K562 (cell line): Measurements from ENCODE around the gene PRRC2A. TPM values are rescaled to one million over a fixed set of nuclear protein-coding genes. Genes with fewer than 3 reads are reported as not detected.

Experiments
- CREB1 ChIP-seq, 2 experiments: sonication (generic) in 1 of 2; formaldehyde crosslinking in 1 of 2; IDR thresholded peaks; 2 replicates each; pipeline versions ENCODE4 v1.6.1 to v1.8.0; 2012 to 2022; ENCODE audit warnings: inconsistent platforms in 1 of 2, mild to moderate bottlenecking in 1 of 2, missing genetic modification reagents in 1 of 2, moderate library complexity in 1 of 2
- DACH1 ChIP-seq: fragments of 450-650 bp; IDR thresholded peaks from 2 replicates; pipeline ENCODE4 v1.6.1; 2018; ENCODE audit not compliant: partially characterized antibody
- FOXP4 ChIP-seq: sonication (generic); formaldehyde crosslinking; IDR thresholded peaks from 2 replicates; pipeline ENCODE4 v1.8.0; 2022; ENCODE audit warnings: mild to moderate bottlenecking, missing genetic modification reagents, borderline replicate concordance
- HINFP ChIP-seq: fragments of 450-650 bp; conservative IDR thresholded peaks from 2 replicates; pipeline ENCODE4 v1.6.1; 2016; ENCODE audit warnings: missing genetic modification characterization, low read depth, mild to moderate bottlenecking, control low read depth, missing compliant biosample characterization
- REST ChIP-seq, 2 experiments: fragments of 450-650 bp; formaldehyde crosslinking in 1 of 2; IDR thresholded peaks; 2 replicates each; pipeline versions ENCODE4 v1.4.0 to v1.6.1; 2014 to 2020; ENCODE audit warnings: mild to moderate bottlenecking in 2 of 2, borderline replicate concordance in 1 of 2, low read depth in 1 of 2
- SMARCA4 ChIP-seq: fragments of 450-650 bp; IDR thresholded peaks from 2 replicates; pipeline ENCODE4 v1.6.1; 2016
- SPI1 ChIP-seq: IDR thresholded peaks from 2 replicates; pipeline ENCODE4 v1.6.1; 2011; ENCODE audit warnings: low read depth, low read length, control low read depth, borderline replicate concordance
- TBP ChIP-seq: optimal IDR thresholded peaks from 2 replicates; pipeline ENCODE3; 2011; ENCODE audit warnings: low read depth, low read length, improper control_type of control experiment
- TEAD1 ChIP-seq, 2 experiments: fragments of 450-650 bp in 1 of 2; sonication (generic) in 1 of 2; formaldehyde crosslinking; IDR thresholded peaks; 2 replicates each; pipeline versions ENCODE4 v1.4.0 to v1.8.0; 2020 to 2022; ENCODE audit warnings: mild to moderate bottlenecking in 2 of 2, missing genetic modification reagents in 1 of 2
- TRIM25 ChIP-seq: fragments of 450-650 bp; IDR thresholded peaks from 2 replicates; pipeline ENCODE4 v1.7.0; 2016; ENCODE audit warnings: borderline replicate concordance
- XRCC4 ChIP-seq: IDR thresholded peaks from one replicate; pipeline ENCODE4 v1.6.1; 2011; ENCODE audit not compliant: insufficient read depth, insufficient read length; ENCODE audit errors: extremely low read depth
- ZNF695 ChIP-seq: fragments of 450-650 bp; formaldehyde crosslinking; IDR thresholded peaks from 2 replicates; pipeline ENCODE4 v1.4.0; 2020; ENCODE audit warnings: mild to moderate bottlenecking, moderate library complexity
- polyA plus RNA-seq, 8 experiments: library from polyadenylated mRNA; depleted of rRNA in 4 of 8; stranded (reverse) in 5 of 8; unstranded in 3 of 8; fragments of >200 nt; fragmentation: Nextera tagmentation in 2 of 8; fragmentation: Illumina TruSeq in 1 of 8; extraction: Ambion mirVana in 2 of 8; extraction: Trizol in 1 of 8; gene quantifications; 2 replicates each; pipeline versions ENCODE4 v1.2.1 to v1.2.3, GENCODE V29; 2011 to 2014; ENCODE audit warnings: inconsistent platforms in 1 of 8, missing spikeins in 1 of 8
- total RNA-seq, 7 experiments: library from RNA; depleted of rRNA in 6 of 7; stranded (reverse); fragments of >200 nt in 6 of 7; fragmentation: Illumina TruSeq in 2 of 7; extraction: Trizol in 2 of 7; gene quantifications; 2 replicates each; pipeline versions ENCODE4 v1.2.1 to v1.2.3, GENCODE V29; 2011 to 2021; ENCODE audit warnings: low replicate concordance in 1 of 7

Gene PRRC2A
- total and polyA plus RNA-seq, 9 of the 15 experiments (the other 6 are each of a cell fraction or from before 2014, with no cell fraction given): 1.0 to 332 (median 63.0) TPM

- TF ChIP-seq REST (IDR thresholded peaks at IDR 0.05; ENCODE audit: borderline replicate concordance): peak; percentile 60
- no peak for TF ChIP-seq REST (CRISPR knock-in tag; IDR thresholded peaks at IDR 0.05; ENCODE audit: low read depth)
- no peak for TF ChIP-seq TBP
- no peak for TF ChIP-seq XRCC4
- TF ChIP-seq DACH1: no peak
- no peak for TF ChIP-seq TEAD1 (CRISPR knock-in tag; IDR thresholded peaks at IDR 0.05)
- TF ChIP-seq SMARCA4: no peak
- peak; percentile 87 for TF ChIP-seq CREB1 (IDR thresholded peaks at IDR 0.05)
- peak; percentile 62; the same call in 1 of the 2 replicates for TF ChIP-seq CREB1 (CRISPR knock-in tag; IDR thresholded peaks at IDR 0.05)
- no peak for TF ChIP-seq ZNF695 (CRISPR knock-in tag)
- no peak for TF ChIP-seq HINFP (tag)
- TF ChIP-seq FOXP4 (CRISPR knock-in tag): peak; percentile 46; the same call in 1 of the 2 replicates
- TF ChIP-seq TRIM25: no peak
- 0 out of 2 replicates have a peak, but pooled peaks have one; percentile 38 for TF ChIP-seq SPI1
Measured at GRCh38 chr6:31657406-31658157, 37.1 kb downstream of the PRRC2A start (continued).
